ENCODE measurements around the gene CBS. TPM values are rescaled to one million over a fixed set of nuclear protein-coding genes. Genes with fewer than 3 reads are reported as not detected.

Gene CBS
- total RNA-seq, 1 experiment from 2014 or later, result 102 TPM

- no peaks in the 10 kb centered on the region for H3K9me2 ChIP-seq (ENCODE audit: insufficient read depth)
- no peak for DNase-seq
- H3F3A ChIP-seq (ENCODE audit: insufficient read depth, low read depth), result peaks cover 21% of the 10 kb centered on the region; the same call in 1 of the 2 replicates
- intact Hi-C loops (cut with micrococcal nuclease; ENCODE audit: unreplicated experiment), result no loop called here
- H3K36me3 ChIP-seq (ENCODE audit: low read depth), result no peaks in the 10 kb centered on the region
- H3K27ac ChIP-seq, result no peak overlapping the region
- H3K79me2 ChIP-seq (ENCODE audit: low read depth), result no peaks in the 10 kb centered on the region
- peaks cover 16% of the 10 kb centered on the region for H3K4me1 ChIP-seq (replicated peaks; ENCODE audit: insufficient read depth)
- POLR2A ChIA-PET (ENCODE audit: unreplicated experiment), result no interaction called here
- no peak overlapping the region for H3K4me2 ChIP-seq
- H3K9me3 ChIP-seq (ENCODE audit: insufficient read depth, low read depth), result no peaks in the 10 kb centered on the region
- BruUV-seq (replicated peaks), result no TSS peak
- no peaks in the 10 kb centered on the region for H4K20me1 ChIP-seq (ENCODE audit: insufficient read depth)
- no peak overlapping the region for H3K4me3 ChIP-seq
- TF ChIP-seq EZH2 (IDR thresholded peaks at IDR 0.05; ENCODE audit: low read depth), result no peak
- TF ChIP-seq, protein P1, sequence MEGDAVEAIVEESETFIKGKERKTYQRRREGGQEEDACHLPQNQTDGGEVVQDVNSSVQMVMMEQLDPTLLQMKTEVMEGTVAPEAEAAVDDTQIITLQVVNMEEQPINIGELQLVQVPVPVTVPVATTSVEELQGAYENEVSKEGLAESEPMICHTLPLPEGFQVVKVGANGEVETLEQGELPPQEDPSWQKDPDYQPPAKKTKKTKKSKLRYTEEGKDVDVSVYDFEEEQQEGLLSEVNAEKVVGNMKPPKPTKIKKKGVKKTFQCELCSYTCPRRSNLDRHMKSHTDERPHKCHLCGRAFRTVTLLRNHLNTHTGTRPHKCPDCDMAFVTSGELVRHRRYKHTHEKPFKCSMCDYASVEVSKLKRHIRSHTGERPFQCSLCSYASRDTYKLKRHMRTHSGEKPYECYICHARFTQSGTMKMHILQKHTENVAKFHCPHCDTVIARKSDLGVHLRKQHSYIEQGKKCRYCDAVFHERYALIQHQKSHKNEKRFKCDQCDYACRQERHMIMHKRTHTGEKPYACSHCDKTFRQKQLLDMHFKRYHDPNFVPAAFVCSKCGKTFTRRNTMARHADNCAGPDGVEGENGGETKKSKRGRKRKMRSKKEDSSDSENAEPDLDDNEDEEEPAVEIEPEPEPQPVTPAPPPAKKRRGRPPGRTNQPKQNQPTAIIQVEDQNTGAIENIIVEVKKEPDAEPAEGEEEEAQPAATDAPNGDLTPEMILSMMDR (conservative IDR thresholded peaks at IDR 0.05), result no peak
- CTCF ChIA-PET, result no interaction called here
- no peak overlapping the region for H2AFZ ChIP-seq
- H3K27me3 ChIP-seq (ENCODE audit: insufficient read depth, low read depth), result no peaks in the 10 kb centered on the region
Measured at GRCh38 chr21:43021191-43021590, 54.4 kb downstream of the CBS start.

GRCh38 chr21:43020771-43021170 lies 54.9 kb downstream of the CBS start:
- no TSS peak for BruUV-seq (replicated peaks)
- ChIA-PET CTCF (no interaction called here), POLR2A (ENCODE audit: unreplicated experiment) (no interaction called here)
- Histone ChIP-seq H3K9me2 (ENCODE audit: insufficient read depth) (no peaks in the 10 kb centered on the region), H3K27ac (no peak overlapping the region), H3K9me3 (ENCODE audit: insufficient read depth, low read depth) (no peaks in the 10 kb centered on the region), H3K27me3 (ENCODE audit: insufficient read depth, low read depth) (no peaks in the 10 kb centered on the region), H2AFZ (no peak overlapping the region), H3K4me1 (replicated peaks; ENCODE audit: insufficient read depth) (peaks cover 13% of the 10 kb centered on the region), H3K79me2 (ENCODE audit: low read depth) (no peaks in the 10 kb centered on the region), H3K36me3 (ENCODE audit: low read depth) (no peaks in the 10 kb centered on the region), H3K4me2 (no peak overlapping the region), H3F3A (ENCODE audit: insufficient read depth, low read depth) (peaks cover 18% of the 10 kb centered on the region; the same call in 1 of the 2 replicates), H4K20me1 (ENCODE audit: insufficient read depth) (no peaks in the 10 kb centered on the region), H3K4me3 (no peak overlapping the region)
- no peak for DNase-seq
- intact Hi-C loops (cut with micrococcal nuclease; ENCODE audit: unreplicated experiment), result no loop called here
- TF ChIP-seq EZH2 (IDR thresholded peaks at IDR 0.05; ENCODE audit: low read depth), result no peak
- TF ChIP-seq, protein P1 (conservative IDR thresholded peaks at IDR 0.05), result no peak

DNA sequence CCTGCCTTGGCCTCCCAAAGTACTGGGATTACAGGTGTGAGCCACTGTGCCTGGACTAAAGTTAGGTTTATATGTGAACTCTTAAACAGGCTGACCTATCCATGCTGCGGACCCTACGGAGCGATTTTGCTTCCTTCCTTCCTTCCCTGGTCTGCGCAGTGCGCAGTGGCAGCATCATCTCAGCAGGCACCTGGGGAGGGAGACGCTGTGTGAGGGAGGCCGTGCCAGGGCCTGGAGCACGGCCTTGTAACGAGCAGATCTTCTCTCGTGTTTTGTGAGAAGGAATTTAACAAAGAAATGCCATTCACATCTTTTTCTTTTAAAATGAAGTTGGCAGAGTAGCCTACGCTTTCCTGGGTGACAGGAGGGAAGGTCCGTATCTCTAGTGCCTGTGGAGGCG lies 55.5 kb downstream of the CBS start:
- CTCF ChIA-PET, result no interaction called here
- no peak overlapping the region for H3K27ac ChIP-seq
- intact Hi-C loops (cut with micrococcal nuclease; ENCODE audit: unreplicated experiment), result no loop called here
- H4K20me1 ChIP-seq (ENCODE audit: insufficient read depth), result no peaks in the 10 kb centered on the region
- no peak for DNase-seq
- no peak overlapping the region for H3K4me3 ChIP-seq
- peaks cover 12% of the 10 kb centered on the region; the same call in 1 of the 2 replicates for H3F3A ChIP-seq (ENCODE audit: insufficient read depth, low read depth)
- TF ChIP-seq EZH2 (IDR thresholded peaks at IDR 0.05; ENCODE audit: low read depth), result no peak
- TF ChIP-seq, protein P1 (conservative IDR thresholded peaks at IDR 0.05), result no peak
- no peaks in the 10 kb centered on the region for H3K36me3 ChIP-seq (ENCODE audit: low read depth)
- H3K79me2 ChIP-seq (ENCODE audit: low read depth), result no peaks in the 10 kb centered on the region
- H3K27me3 ChIP-seq (ENCODE audit: insufficient read depth, low read depth), result no peaks in the 10 kb centered on the region
- peaks cover 7% of the 10 kb centered on the region for H3K4me1 ChIP-seq (replicated peaks; ENCODE audit: insufficient read depth)
- no peak overlapping the region for H3K4me2 ChIP-seq
- BruUV-seq (replicated peaks), result no TSS peak
- no peaks in the 10 kb centered on the region for H3K9me2 ChIP-seq (ENCODE audit: insufficient read depth)
- no peaks in the 10 kb centered on the region for H3K9me3 ChIP-seq (ENCODE audit: insufficient read depth, low read depth)
- H2AFZ ChIP-seq, result no peak overlapping the region
- POLR2A ChIA-PET (ENCODE audit: unreplicated experiment), result no interaction called here

All from PC-9 (cell line).